OCI-LY1 (cell line): Measurements from ENCODE around the gene FRAS1.

Experiments used
- H2AFZ ChIP-seq: fragments of 200-600 bp; sonication (generic), shearing (Covaris generic); 2 replicates; pipeline ENCODE4 v1.6.0; 2014; ENCODE audit warnings: antibody characterized with exemption, mild to moderate bottlenecking, low read length
- H3F3A ChIP-seq: fragments of 200-600 bp; sonication (generic), shearing (Covaris generic); 2 replicates; pipeline ENCODE4 v1.6.0; 2014; ENCODE audit warnings: mild to moderate bottlenecking, antibody characterized with exemption, low read length, moderate library complexity; ENCODE audit not compliant: insufficient read depth
- H3K27ac ChIP-seq: fragments of 200-600 bp; sonication (generic); 2 replicates; pipeline ENCODE4 v1.5.1; 2014; ENCODE audit warnings: low read length, mixed run types, mild to moderate bottlenecking, low read depth; ENCODE audit not compliant: poor library complexity, severe bottlenecking
- H3K27me3 ChIP-seq: fragments of 200-600 bp; sonication (generic); 2 replicates; pipeline ENCODE4 v1.6.0; 2014; ENCODE audit warnings: antibody characterized with exemption, mild to moderate bottlenecking, low read length, moderate library complexity; ENCODE audit not compliant: insufficient read depth
- H3K36me3 ChIP-seq: fragments of 200-600 bp; sonication (generic); 2 replicates; pipeline ENCODE4 v1.6.1; 2014; ENCODE audit warnings: mild to moderate bottlenecking, antibody characterized with exemption, low read length, moderate library complexity, mixed read lengths; ENCODE audit not compliant: insufficient read depth
- H3K4me1 ChIP-seq: fragments of 200-600 bp; sonication (generic); 2 replicates; pipeline ENCODE4 v1.5.1; 2014; ENCODE audit warnings: mild to moderate bottlenecking, low read length, moderate library complexity; ENCODE audit not compliant: insufficient read depth, severe bottlenecking
- H3K4me2 ChIP-seq: fragments of 200-600 bp; sonication (generic), shearing (Covaris generic); 2 replicates; pipeline ENCODE4 v1.6.1; 2014; ENCODE audit warnings: low read length
- H3K4me3 ChIP-seq: fragments of 200-600 bp; sonication (generic); 2 replicates; pipeline ENCODE4 v1.5.1; 2014; ENCODE audit warnings: low read length, low read depth, mild to moderate bottlenecking, mixed read lengths; ENCODE audit not compliant: poor library complexity, severe bottlenecking
- H3K79me2 ChIP-seq: fragments of 200-600 bp; shearing (Covaris generic); 2 replicates; pipeline ENCODE4 v1.6.1; 2016; ENCODE audit warnings: mixed run types, low read length, mixed read lengths; ENCODE audit not compliant: insufficient read depth
- H3K9ac ChIP-seq: fragments of 200-600 bp; sonication (generic), shearing (Covaris generic); 2 replicates; pipeline ENCODE4 v1.6.1; 2014; ENCODE audit warnings: mild to moderate bottlenecking, low read length, mixed read lengths
- H3K9me2 ChIP-seq: fragments of 200-600 bp; sonication (generic), shearing (Covaris generic); 2 replicates; pipeline ENCODE4 v1.6.1; 2014; ENCODE audit warnings: low read depth, mild to moderate bottlenecking, low read length, mixed read lengths
- H3K9me3 ChIP-seq: fragments of 200-600 bp; shearing (Covaris generic); 2 replicates; pipeline ENCODE4 v1.6.1; 2014; ENCODE audit warnings: low read length, mixed read lengths
- H4K20me1 ChIP-seq: fragments of 200-600 bp; sonication (generic), shearing (Covaris generic); 2 replicates; pipeline ENCODE4 v1.6.0; 2016; ENCODE audit warnings: mild to moderate bottlenecking, low read length; ENCODE audit not compliant: insufficient read depth
- EZH2 ChIP-seq: fragments of 200-600 bp; sonication (generic), shearing (Covaris generic); IDR thresholded peaks from 2 replicates; pipeline ENCODE4 v1.8.0; 2017; ENCODE audit warnings: borderline replicate concordance, mixed run types, mild to moderate bottlenecking, antibody characterized with exemption, low read length, moderate library complexity, mixed read lengths
- TF ChIP-seq, protein P1 (sequence below): fragments of 200-600 bp; sonication (generic), shearing (Covaris generic); IDR thresholded peaks from 2 replicates; pipeline ENCODE4 v1.5.1; 2017; ENCODE audit warnings: mild to moderate bottlenecking, antibody characterized with exemption, low read length, moderate library complexity, mixed read lengths

The FRAS1 gene

DNA sequence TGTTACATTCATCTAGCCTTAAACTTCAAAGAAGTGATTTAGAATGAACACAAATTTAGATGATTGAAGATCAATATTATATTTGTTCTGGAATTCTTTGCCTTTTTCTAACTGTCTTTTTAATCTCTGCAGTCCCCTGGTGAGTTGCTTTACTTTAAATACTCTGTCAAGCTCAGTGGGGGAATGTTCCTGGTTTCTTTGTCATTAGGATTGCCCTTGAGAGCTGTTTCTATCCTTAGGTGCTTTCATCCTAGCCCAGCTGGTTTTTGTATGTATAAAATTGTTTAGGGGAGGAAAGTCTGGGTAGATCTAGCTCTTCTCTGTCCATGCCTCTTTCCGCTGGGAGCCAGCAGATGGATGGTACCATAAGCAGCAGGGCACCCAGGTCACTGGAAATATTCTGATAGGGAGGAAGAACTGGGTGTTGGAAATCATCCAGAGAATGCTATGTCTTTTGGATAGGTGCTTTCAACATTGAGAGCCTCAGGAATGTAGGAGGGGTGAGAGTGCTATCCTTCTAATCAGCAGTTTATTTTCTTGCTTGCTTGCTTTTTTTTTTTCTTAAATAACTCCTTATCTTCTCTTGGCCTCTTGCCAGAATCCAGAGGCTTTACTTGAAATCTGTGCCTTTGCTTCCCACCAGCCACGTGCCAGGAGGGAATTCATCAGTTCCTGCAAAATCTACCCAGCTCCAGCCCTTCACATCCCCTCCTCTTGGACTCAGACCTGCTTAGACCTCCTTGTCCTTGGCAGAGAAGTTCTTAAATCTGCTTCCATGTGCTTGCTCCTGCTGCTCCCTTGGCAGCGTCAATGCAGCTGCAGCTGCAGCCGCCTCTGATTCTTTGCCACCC is 279.2 kb downstream of the FRAS1 start:
- H3K9me2 ChIP-seq: no peaks in the 10 kb centered on the region
- H3K9ac ChIP-seq: no peak overlapping the region
- H3K9me3 ChIP-seq: no peaks in the 10 kb centered on the region
- no peak overlapping the region for H3K27ac ChIP-seq
- no peaks in the 10 kb centered on the region for H3K79me2 ChIP-seq
- no peak overlapping the region for H2AFZ ChIP-seq
- H3K36me3 ChIP-seq: no peaks in the 10 kb centered on the region
- H3K4me1 ChIP-seq: no peaks in the 10 kb centered on the region
- TF ChIP-seq, protein P1, sequence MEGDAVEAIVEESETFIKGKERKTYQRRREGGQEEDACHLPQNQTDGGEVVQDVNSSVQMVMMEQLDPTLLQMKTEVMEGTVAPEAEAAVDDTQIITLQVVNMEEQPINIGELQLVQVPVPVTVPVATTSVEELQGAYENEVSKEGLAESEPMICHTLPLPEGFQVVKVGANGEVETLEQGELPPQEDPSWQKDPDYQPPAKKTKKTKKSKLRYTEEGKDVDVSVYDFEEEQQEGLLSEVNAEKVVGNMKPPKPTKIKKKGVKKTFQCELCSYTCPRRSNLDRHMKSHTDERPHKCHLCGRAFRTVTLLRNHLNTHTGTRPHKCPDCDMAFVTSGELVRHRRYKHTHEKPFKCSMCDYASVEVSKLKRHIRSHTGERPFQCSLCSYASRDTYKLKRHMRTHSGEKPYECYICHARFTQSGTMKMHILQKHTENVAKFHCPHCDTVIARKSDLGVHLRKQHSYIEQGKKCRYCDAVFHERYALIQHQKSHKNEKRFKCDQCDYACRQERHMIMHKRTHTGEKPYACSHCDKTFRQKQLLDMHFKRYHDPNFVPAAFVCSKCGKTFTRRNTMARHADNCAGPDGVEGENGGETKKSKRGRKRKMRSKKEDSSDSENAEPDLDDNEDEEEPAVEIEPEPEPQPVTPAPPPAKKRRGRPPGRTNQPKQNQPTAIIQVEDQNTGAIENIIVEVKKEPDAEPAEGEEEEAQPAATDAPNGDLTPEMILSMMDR: no peak
- no peak for TF ChIP-seq EZH2
- H4K20me1 ChIP-seq: no peaks in the 10 kb centered on the region
- H3K4me3 ChIP-seq: no peak overlapping the region
- no peak overlapping the region for H3K4me2 ChIP-seq
- no peaks in the 10 kb centered on the region for H3K27me3 ChIP-seq
- no peaks in the 10 kb centered on the region for H3F3A ChIP-seq

DNA sequence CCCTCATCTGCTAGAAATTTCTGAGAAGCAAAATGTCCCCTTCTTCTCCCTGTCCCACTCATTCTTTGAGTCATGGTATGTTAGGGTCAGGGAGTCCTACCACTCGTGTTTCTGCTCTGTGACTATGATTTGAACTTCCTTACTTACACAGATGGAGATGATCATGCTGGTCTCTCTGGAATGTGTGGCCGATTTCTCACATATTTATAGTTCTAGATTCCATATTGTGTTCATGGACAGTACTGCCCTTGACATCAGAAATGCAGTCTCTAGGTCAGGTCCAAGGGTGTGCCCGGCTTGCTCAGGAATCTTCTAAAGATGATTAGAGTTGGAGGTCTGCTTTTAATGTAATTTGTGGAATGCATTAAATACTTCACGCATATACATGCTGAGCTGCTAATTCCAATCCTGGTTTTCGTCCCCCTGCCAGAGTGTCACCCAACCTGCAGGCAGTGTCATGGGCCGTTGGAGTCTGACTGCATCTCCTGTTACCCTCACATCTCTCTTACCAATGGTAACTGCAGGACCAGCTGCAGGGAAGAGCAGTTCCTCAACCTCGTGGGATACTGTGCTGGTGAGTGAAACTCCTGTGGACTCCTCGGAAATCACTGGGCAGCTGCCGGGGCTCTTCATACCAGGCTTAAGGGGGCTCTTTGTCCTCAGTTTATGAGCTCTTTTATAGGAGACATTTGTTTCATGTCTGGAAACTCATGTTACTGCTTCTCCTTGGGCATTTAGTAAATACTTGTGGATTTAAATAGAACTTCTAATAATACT is 280.3 kb downstream of the FRAS1 start:
- no peak overlapping the region for H3K4me2 ChIP-seq
- H3K4me3 ChIP-seq: no peak overlapping the region
- no peak for TF ChIP-seq EZH2
- TF ChIP-seq, protein P1: no peak
- H3F3A ChIP-seq: no peaks in the 10 kb centered on the region
- no peaks in the 10 kb centered on the region for H3K79me2 ChIP-seq
- H3K9me3 ChIP-seq: no peaks in the 10 kb centered on the region
- H4K20me1 ChIP-seq: no peaks in the 10 kb centered on the region
- H3K27ac ChIP-seq: no peak overlapping the region
- no peak overlapping the region for H2AFZ ChIP-seq
- H3K9ac ChIP-seq: no peak overlapping the region
- no peaks in the 10 kb centered on the region for H3K4me1 ChIP-seq
- no peaks in the 10 kb centered on the region for H3K36me3 ChIP-seq
- no peaks in the 10 kb centered on the region for H3K27me3 ChIP-seq
- H3K9me2 ChIP-seq: no peaks in the 10 kb centered on the region

DNA sequence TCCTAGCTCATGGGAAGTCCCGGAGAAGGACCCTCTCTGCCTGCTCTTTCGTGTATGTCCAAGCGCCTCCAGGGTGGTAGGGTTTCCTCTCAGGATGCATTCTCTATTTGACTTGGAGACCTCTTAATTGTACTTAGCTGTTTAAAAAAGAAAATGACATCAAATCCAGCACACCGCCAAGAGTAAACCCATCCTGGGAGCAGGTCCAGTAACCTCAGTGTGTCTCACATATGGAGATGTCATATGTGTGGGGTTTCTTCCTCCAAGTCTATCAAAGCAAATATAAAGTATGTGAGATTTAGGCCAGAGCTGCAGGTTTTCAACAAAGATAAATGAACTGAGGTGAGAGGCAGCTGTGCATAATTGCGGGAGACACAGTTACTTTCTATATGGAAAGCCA is 285.0 kb downstream of the FRAS1 start:
- TF ChIP-seq, protein P1: no peak
- TF ChIP-seq EZH2: no peak
- Histone ChIP-seq H3K4me1 (no peaks in the 10 kb centered on the region), H4K20me1 (no peaks in the 10 kb centered on the region), H3K27me3 (no peaks in the 10 kb centered on the region), H3K9me2 (no peaks in the 10 kb centered on the region), H3K4me3 (no peak overlapping the region), H2AFZ (no peak overlapping the region), H3K27ac (no peak overlapping the region), H3K4me2 (no peak overlapping the region), H3K9me3 (no peaks in the 10 kb centered on the region), H3K9ac (no peak overlapping the region), H3K79me2 (no peaks in the 10 kb centered on the region), H3F3A (no peaks in the 10 kb centered on the region), H3K36me3 (no peaks in the 10 kb centered on the region)
